ENCODE data around the gene B4GALT4. TPM values are rescaled to one million over a fixed set of nuclear protein-coding genes. Genes with fewer than 3 reads are reported as not detected.

B4GALT4 gene
- total RNA-seq, 3 donors from 2014 or later, result 35.0 to 73.9 (median 58.9) TPM

GRCh38 chr3:119235151-119235550 is 5.5 kb downstream of the B4GALT4 start:
- DNase-seq (no peak), ATAC-seq (no peak)
- no peaks in the 10 kb centered on the region for H3K9me3 ChIP-seq
- H3K4me1 ChIP-seq (ENCODE audit: low read depth), result peaks cover 20% of the 10 kb centered on the region
- no peaks in the 10 kb centered on the region for H3K36me3 ChIP-seq (ENCODE audit: low read depth)
- intact Hi-C loops (cut with DNase I, micrococcal nuclease), result no loop called here
- no peak for TF ChIP-seq CTCF (IDR thresholded peaks at IDR 0.05)
- H3K4me3 ChIP-seq, result no peak overlapping the region

- no peaks in the 10 kb centered on the region for H3K9me3 ChIP-seq
- peaks cover 19% of the 10 kb centered on the region for H3K4me1 ChIP-seq (ENCODE audit: low read depth)
- TF ChIP-seq CTCF (IDR thresholded peaks at IDR 0.05), result no peak
- DNase-seq (no peak), ATAC-seq (no peak)
- H3K4me3 ChIP-seq, result no peak overlapping the region
- intact Hi-C loops (cut with DNase I, micrococcal nuclease), result no loop called here
- no peaks in the 10 kb centered on the region for H3K36me3 ChIP-seq (ENCODE audit: low read depth)
Measured at GRCh38 chr3:119234610-119235009, 6.1 kb downstream of the B4GALT4 start.

GRCh38 chr3:119230745-119231144 is 9.9 kb downstream of the B4GALT4 start:
- H3K36me3 ChIP-seq (ENCODE audit: low read depth), result no peaks in the 10 kb centered on the region
- H3K4me3 ChIP-seq, result no peak overlapping the region
- no peak for TF ChIP-seq CTCF (IDR thresholded peaks at IDR 0.05)
- ATAC-seq, result no peak
- DNase-seq, result no peak
- no peaks in the 10 kb centered on the region for H3K9me3 ChIP-seq
- peaks cover 18% of the 10 kb centered on the region for H3K4me1 ChIP-seq (ENCODE audit: low read depth)
- intact Hi-C loops (cut with DNase I, micrococcal nuclease), result no loop called here

- no peak for TF ChIP-seq CTCF (IDR thresholded peaks at IDR 0.05)
- Histone ChIP-seq H3K36me3 (ENCODE audit: low read depth) (no peaks in the 10 kb centered on the region), H3K4me1 (ENCODE audit: low read depth) (peaks cover 22% of the 10 kb centered on the region), H3K4me3 (no peak overlapping the region), H3K9me3 (no peaks in the 10 kb centered on the region)
- intact Hi-C loops (cut with DNase I, micrococcal nuclease), result no loop called here
- ATAC-seq (no peak), DNase-seq (no peak)
Measured at GRCh38 chr3:119230071-119230470, 10.6 kb downstream of the B4GALT4 start.

- Histone ChIP-seq H3K4me3 (no peak overlapping the region), H3K9me3 (no peaks in the 10 kb centered on the region), H3K36me3 (ENCODE audit: low read depth) (no peaks in the 10 kb centered on the region), H3K4me1 (ENCODE audit: low read depth) (peaks cover 25% of the 10 kb centered on the region)
- intact Hi-C loops (cut with DNase I, micrococcal nuclease), result no loop called here
- no peak for DNase-seq
- no peak for TF ChIP-seq CTCF (IDR thresholded peaks at IDR 0.05)
- no peak for ATAC-seq
Measured at GRCh38 chr3:119229190-119229589, 11.5 kb downstream of the B4GALT4 start.

All from mucosa of descending colon (tissue), 3 donors.